Testis (tissue), 2 donors: ENCODE measurements around the gene ASPHD1.

Experiments
- CTCF ChIP-seq, 3 experiments: fragments of 450-650 bp in 2 of 3; fragments of 200-600 bp in 1 of 3; sonication (generic) in 1 of 3; IDR thresholded peaks; one replicate each; pipeline ENCODE4 v1.5.1; 2016 to 2019; ENCODE audit warnings: antibody characterized with exemption in 3 of 3, mild to moderate bottlenecking in 2 of 3, moderate library complexity in 1 of 3
- POLR2A ChIP-seq: fragments of 450-650 bp; IDR thresholded peaks from one replicate; pipeline ENCODE4 v1.6.1; 2017; ENCODE audit warnings: antibody characterized with exemption, mild to moderate bottlenecking, moderate library complexity

- TF ChIP-seq CTCF (IDR thresholded peaks at IDR 0.05) = no peak
- no peak for TF ChIP-seq POLR2A
These were observed 31.8 kb upstream of the ASPHD1 start for GRCh38 chr16:29868396-29869009.
